Keratinocyte (primary cell): Measurements from ENCODE around the gene TP63. TPM values are rescaled to one million over a fixed set of nuclear protein-coding genes. Genes with fewer than 3 reads are reported as not detected.
A peak's percentile ranks its signal among the peaks of the same experiment; 100 is the strongest.

Source experiments
- DNase-seq: peaks from one replicate; pipeline ENCODE4 v3.0.0-alpha.2; 2011; ENCODE audit warnings: low read depth, missing footprints, low spot score
- FAIRE-seq: peaks from 2 replicates; lab custom pipeline; 2011; peaks lifted over from hg19 to GRCh38; lab: Jason Lieb, UNC
- H2AFZ ChIP-seq: 2 replicates; pipeline ENCODE4 v1.6.0; 2012; ENCODE audit warnings: low read length, control low read depth, inconsistent platforms; ENCODE audit not compliant: control insufficient read depth
- H3K27ac ChIP-seq: 2 replicates; pipeline ENCODE4 v1.5.1; 2011; ENCODE audit warnings: low read length; ENCODE audit not compliant: control insufficient read depth, insufficient read depth
- H3K27me3 ChIP-seq: 3 replicates; pipeline ENCODE4 v1.6.0; 2011; ENCODE audit warnings: low read length; ENCODE audit not compliant: control insufficient read depth, insufficient read depth; ENCODE audit errors: extremely low read depth
- H3K36me3 ChIP-seq, 2 experiments: 2 replicates in 1 of 2; 3 replicates in 1 of 2; pipeline ENCODE4 v1.5.1; 2011; ENCODE audit warnings: low read length in 2 of 2, mild to moderate bottlenecking in 1 of 2; ENCODE audit not compliant: control insufficient read depth in 2 of 2, insufficient read depth in 2 of 2; ENCODE audit errors: extremely low read depth in 1 of 2
- H3K4me1 ChIP-seq: 3 replicates; pipeline ENCODE4 v1.5.1; 2011; ENCODE audit warnings: low read length; ENCODE audit not compliant: control insufficient read depth, insufficient read depth; ENCODE audit errors: extremely low read depth
- H3K4me2 ChIP-seq: 3 replicates; pipeline ENCODE4 v1.6.0; 2011; ENCODE audit warnings: low read depth, low read length; ENCODE audit not compliant: control insufficient read depth, insufficient read depth; ENCODE audit errors: extremely low read depth
- H3K4me3 ChIP-seq, 3 experiments: fragments of 200-600 bp in 1 of 3; sonication (generic) in 1 of 3; 2 replicates in 2 of 3; 3 replicates in 1 of 3; pipeline ENCODE4 v1.5.1; 2011 to 2016; ENCODE audit warnings: low read length in 3 of 3, mild to moderate bottlenecking in 3 of 3, control low read depth in 2 of 3, inconsistent platforms in 1 of 3, low read depth in 1 of 3, mixed read lengths in 1 of 3, mixed run types in 1 of 3, moderate library complexity in 1 of 3; ENCODE audit not compliant: control insufficient read depth in 2 of 3, insufficient read depth in 2 of 3; ENCODE audit errors: extremely low read depth in 1 of 3
- H3K79me2 ChIP-seq: 2 replicates; pipeline ENCODE4 v1.6.0; 2012; ENCODE audit warnings: low read length; ENCODE audit not compliant: control insufficient read depth, insufficient read depth
- H3K9ac ChIP-seq: 3 replicates; pipeline ENCODE4 v1.6.0; 2011; ENCODE audit warnings: low read length; ENCODE audit not compliant: control insufficient read depth, insufficient read depth; ENCODE audit errors: extremely low read depth
- H3K9me1 ChIP-seq: 3 replicates; pipeline ENCODE4 v1.6.0; 2011; ENCODE audit warnings: low read length; ENCODE audit not compliant: control insufficient read depth, insufficient read depth; ENCODE audit errors: extremely low read depth
- H3K9me3 ChIP-seq: 2 replicates; pipeline ENCODE4 v1.5.1; 2012; ENCODE audit warnings: low read depth, low read length; ENCODE audit not compliant: control insufficient read depth
- H4K20me1 ChIP-seq: 3 replicates; pipeline ENCODE4 v1.6.0; 2011; ENCODE audit warnings: low read length; ENCODE audit not compliant: control insufficient read depth, insufficient read depth; ENCODE audit errors: extremely low read depth
- CTCF ChIP-seq, 3 experiments: IDR thresholded peaks in 1 of 3; conservative IDR thresholded peaks in 1 of 3; optimal IDR thresholded peaks in 1 of 3; 2 replicates in 2 of 3; 3 replicates in 1 of 3; pipeline versions ENCODE3 to v1.5.1; 2011; ENCODE audit warnings: low read length in 3 of 3, mild to moderate bottlenecking in 3 of 3, moderate library complexity in 2 of 3, control low read depth in 1 of 3, inconsistent platforms in 1 of 3; ENCODE audit not compliant: insufficient read depth in 2 of 3; ENCODE audit errors: extremely low read depth in 1 of 3
- EZH2 ChIP-seq: IDR thresholded peaks from one replicate; pipeline ENCODE4 v1.6.1; 2012; ENCODE audit warnings: inconsistent platforms, mild to moderate bottlenecking, low read length, moderate library complexity
- dilution Hi-C: fragments of 300-500 bp; cut with MboI; formaldehyde crosslinking; loops from one replicate; pipeline ENCODE4 v1.7.0; 2020; ENCODE audit warnings: low sequenced_read_pairs; ENCODE audit not compliant: extremely low pct_ligation_motif_present
- polyA plus RNA-seq, 5 experiments: library from polyadenylated mRNA; depleted of rRNA in 3 of 5; stranded (reverse) in 3 of 5; stranded (forward) in 1 of 5; unstranded in 1 of 5; fragments of >200 nt; gene quantifications; 1 replicate in 1 of 5; 2 replicates in 3 of 5; 3 replicates in 1 of 5; pipeline versions ENCODE4 v1.2.1 to v1.2.3, GENCODE V29; 2011 to 2012; ENCODE audit warnings: missing spikeins in 2 of 5, low read depth in 1 of 5, low replicate concordance in 1 of 5

Gene TP63
- polyA plus RNA-seq, 1 donor (not counting 4 experiments of a cell fraction or from before 2014, with no cell fraction given): 214 TPM

GRCh38 chr3:189942948-189943347 is 311.8 kb downstream of the TP63 start:
- H3K9me3 ChIP-seq: no peaks in the 10 kb centered on the region
- peak overlapping the region; percentile 28 for H2AFZ ChIP-seq
- peak overlapping the region; percentile 29 for H3K4me2 ChIP-seq
- DNase-seq (no peak), FAIRE-seq (no peak)
- no peaks in the 10 kb centered on the region for H3K27me3 ChIP-seq
- no peaks in the 10 kb centered on the region for H3K36me3 ChIP-seq
- H3K4me1 ChIP-seq: peaks cover 73% of the 10 kb centered on the region
- no peaks in the 10 kb centered on the region for H3K79me2 ChIP-seq
- H3K4me3 ChIP-seq: no peak overlapping the region
- H4K20me1 ChIP-seq: no peaks in the 10 kb centered on the region
- peak overlapping the region; percentile 99 for H3K27ac ChIP-seq
- no peaks in the 10 kb centered on the region for H3K9me1 ChIP-seq
- H3K9ac ChIP-seq: peak overlapping the region; percentile 77
- dilution Hi-C loops: no loop called here
- no peak for TF ChIP-seq CTCF (optimal IDR thresholded peaks at IDR 0.05 in 1 of 3, IDR thresholded peaks at IDR 0.05 in 1 of 3, conservative IDR thresholded peaks at IDR 0.05 in 1 of 3; ENCODE audit: extremely low read depth in 1 of 3, insufficient read depth in 2 of 3, low read length in 3 of 3)
- no peak for TF ChIP-seq EZH2

- no peaks in the 10 kb centered on the region for H3K9me3 ChIP-seq
- H3K9ac ChIP-seq: peak overlapping the region; percentile 77
- no peaks in the 10 kb centered on the region for H3K79me2 ChIP-seq
- H3K36me3 ChIP-seq: no peaks in the 10 kb centered on the region
- H3K27me3 ChIP-seq: no peaks in the 10 kb centered on the region
- TF ChIP-seq EZH2 (no peak), CTCF (optimal IDR thresholded peaks at IDR 0.05 in 1 of 3, IDR thresholded peaks at IDR 0.05 in 1 of 3, conservative IDR thresholded peaks at IDR 0.05 in 1 of 3; ENCODE audit: extremely low read depth in 1 of 3, insufficient read depth in 2 of 3, low read length in 3 of 3) (no peak)
- no peaks in the 10 kb centered on the region for H4K20me1 ChIP-seq
- no peaks in the 10 kb centered on the region for H3K9me1 ChIP-seq
- peak overlapping the region; percentile 86 for H3K4me2 ChIP-seq
- H2AFZ ChIP-seq: peak overlapping the region; percentile 73
- peak overlapping the region in 1 of 3 experiments; percentile 37 for H3K4me3 ChIP-seq
- H3K4me1 ChIP-seq: peaks cover 78% of the 10 kb centered on the region
- H3K27ac ChIP-seq: peak overlapping the region; percentile 99
- dilution Hi-C loops: no loop called here
- DNase-seq (peak; percentile 50), FAIRE-seq (peak; percentile 83)
Measured at GRCh38 chr3:189944285-189945145, 313.3 kb downstream of the TP63 start.
